Liver (tissue), 9 donors: Measurements from ENCODE around the gene LIPC. TPM values are rescaled to one million over a fixed set of nuclear protein-coding genes. Genes with fewer than 3 reads are reported as not detected.

Source experiments
- DNase-seq: peaks from one replicate; pipeline ENCODE4 v3.0.0-alpha.2; 2017; ENCODE audit warnings: low spot score
- H3K27ac ChIP-seq, 2 donors: one replicate each; pipeline ENCODE4 v1.7.0; 2013; ENCODE audit warnings: inconsistent platforms in 2 of 2, low read length in 2 of 2, control low read depth in 1 of 2, low read depth in 1 of 2, mild to moderate bottlenecking in 1 of 2
- H3K27me3 ChIP-seq, 4 donors: one replicate each; pipeline versions ENCODE4 v1.6.1 to v1.7.0; 2013; ENCODE audit warnings: low read length in 3 of 4, inconsistent platforms in 1 of 4, mild to moderate bottlenecking in 1 of 4, moderate library complexity in 1 of 4; ENCODE audit not compliant: control insufficient read depth in 4 of 4, insufficient read depth in 4 of 4
- H3K36me3 ChIP-seq, 4 donors: one replicate each; pipeline versions ENCODE4 v1.6.1 to v1.7.0; 2013; ENCODE audit warnings: low read length in 3 of 4, mild to moderate bottlenecking in 3 of 4, low read depth in 1 of 4, moderate library complexity in 1 of 4; ENCODE audit not compliant: control insufficient read depth in 4 of 4, insufficient read depth in 3 of 4
- H3K4me1 ChIP-seq, 4 donors: one replicate each; pipeline versions ENCODE4 v1.6.1 to v1.7.0; 2013; ENCODE audit warnings: low read length in 3 of 4, mild to moderate bottlenecking in 3 of 4, moderate library complexity in 1 of 4; ENCODE audit not compliant: control insufficient read depth in 4 of 4, insufficient read depth in 4 of 4
- H3K4me3 ChIP-seq, 3 donors: one replicate each; pipeline versions ENCODE4 v1.6.1 to v1.7.0; 2013; ENCODE audit warnings: low read length in 3 of 3, control low read depth in 1 of 3, low read depth in 1 of 3, mild to moderate bottlenecking in 1 of 3
- H3K9ac ChIP-seq, 2 donors: one replicate each; pipeline ENCODE4 v1.7.0; 2013; ENCODE audit warnings: low read length in 2 of 2, mild to moderate bottlenecking in 2 of 2, moderate library complexity in 2 of 2, control low read depth in 1 of 2, low read depth in 1 of 2
- H3K9me3 ChIP-seq, 4 donors: one replicate each; pipeline versions ENCODE4 v1.6.1 to v1.7.0; 2013; ENCODE audit warnings: low read length in 3 of 4; ENCODE audit not compliant: control insufficient read depth in 4 of 4
- ATF3 ChIP-seq: IDR thresholded peaks from 2 replicates; pipeline ENCODE4 v1.6.1; 2016; ENCODE audit warnings: antibody characterized with exemption
- CTCF ChIP-seq: fragments of 150-350 bp; IDR thresholded peaks from 2 replicates; pipeline ENCODE4 v1.5.1; 2017; ENCODE audit warnings: improper control_type of control experiment, low read depth, low read length; ENCODE audit not compliant: missing input control
- EGR1 ChIP-seq, 2 donors: IDR thresholded peaks; 2 replicates each; pipeline ENCODE4 v1.6.1; 2016 to 2018; ENCODE audit warnings: antibody characterized with exemption in 2 of 2, low read depth in 2 of 2
- FOXA1 ChIP-seq: IDR thresholded peaks from 2 replicates; pipeline ENCODE4 v1.6.1; 2016; ENCODE audit warnings: antibody characterized with exemption
- GABPA ChIP-seq, 2 donors: IDR thresholded peaks in 1 of 2; conservative IDR thresholded peaks in 1 of 2; 2 replicates each; pipeline ENCODE4 v1.6.1; 2016; ENCODE audit warnings: antibody characterized with exemption in 2 of 2, mild to moderate bottlenecking in 1 of 2, moderate library complexity in 1 of 2
- HNF4A ChIP-seq, 2 donors: conservative IDR thresholded peaks; 2 replicates each; pipeline ENCODE4 v1.6.1; 2016; ENCODE audit warnings: antibody characterized with exemption in 2 of 2, mild to moderate bottlenecking in 2 of 2
- JUND ChIP-seq, 2 donors: IDR thresholded peaks; 2 replicates each; pipeline ENCODE4 v1.6.1; 2016; ENCODE audit warnings: antibody characterized with exemption in 2 of 2
- MAX ChIP-seq: IDR thresholded peaks from 2 replicates; pipeline ENCODE4 v1.6.1; 2016; ENCODE audit warnings: antibody characterized with exemption
- RAD21 ChIP-seq, 2 donors: IDR thresholded peaks; 2 replicates each; pipeline ENCODE4 v1.6.1; 2016; ENCODE audit warnings: antibody characterized with exemption in 2 of 2, mild to moderate bottlenecking in 2 of 2
- RXRA ChIP-seq, 2 donors: IDR thresholded peaks; 2 replicates each; pipeline ENCODE4 v1.6.1; 2017 to 2018; ENCODE audit warnings: antibody characterized with exemption in 2 of 2, mild to moderate bottlenecking in 1 of 2
- SP1 ChIP-seq: IDR thresholded peaks from 2 replicates; pipeline ENCODE4 v1.6.1; 2018; ENCODE audit warnings: antibody characterized with exemption, mild to moderate bottlenecking
- YY1 ChIP-seq: IDR thresholded peaks from 2 replicates; pipeline ENCODE4 v1.6.1; 2016; ENCODE audit warnings: antibody characterized with exemption, mild to moderate bottlenecking
- ZBTB33 ChIP-seq: IDR thresholded peaks from 2 replicates; pipeline ENCODE4 v1.6.1; 2016; ENCODE audit warnings: antibody characterized with exemption
- WGBS: extraction: QIAGEN DNeasy Blood & Tissue Kit; methylation state at CpG from one replicate; pipeline ENCODE4 v1.1.7; 2013; 5-methylcytosine and 5-hydroxymethylcytosine counted together
- polyA plus RNA-seq, 2 donors: library from polyadenylated mRNA; stranded (reverse) in 1 of 2; unstranded in 1 of 2; fragments of 200-250 nt in 1 of 2; fragments of >200 nt in 1 of 2; fragmentation: Nextera tagmentation in 1 of 2; extraction: Ambion mirVana in 1 of 2; gene quantifications; one replicate each; pipeline versions ENCODE4 v1.2.1 to v1.2.3, GENCODE V29; 2013 to 2015
- total RNA-seq, 2 donors: library from RNA; depleted of rRNA; stranded (reverse); fragments of >200 nt; gene quantifications; one replicate each; pipeline ENCODE4 v1.2.3, GENCODE V29; 2014
- donor health status: healthy.
- donor health status: healthy.
- donor health status: healthy.
- donor health status: healthy.
- donor health status: healthy.

The LIPC gene
- total and polyA plus RNA-seq, 4 donors, result 60.1 to 268 (median 131) TPM

GRCh38 chr15:58519516-58519915 is 87.7 kb downstream of the LIPC start:
- H3K9ac ChIP-seq, result no peak overlapping the region
- WGBS, result 70% methylated on average over 5 of the region's 5 CpGs
- H3K27me3 ChIP-seq, result no peaks in the 10 kb centered on the region
- H3K4me3 ChIP-seq, result no peak overlapping the region
- H3K36me3 ChIP-seq, result no peaks in the 10 kb centered on the region
- peaks cover 0 to 9% (median 7%) of the 10 kb centered on the region in 4 donors for H3K4me1 ChIP-seq
- TF ChIP-seq ZBTB33 (no peak), RXRA (IDR thresholded peaks at IDR 0.05) (no peak), YY1 (no peak), HNF4A (conservative IDR thresholded peaks at IDR 0.05) (no peak), MAX (no peak), SP1 (no peak), CTCF (no peak), GABPA (IDR thresholded peaks at IDR 0.05 in 1 of 2, conservative IDR thresholded peaks at IDR 0.05 in 1 of 2) (no peak), FOXA1 (no peak), EGR1 (IDR thresholded peaks at IDR 0.05; ENCODE audit: low read depth in 2 of 2) (no peak), JUND (IDR thresholded peaks at IDR 0.05) (no peak), ATF3 (no peak)
- DNase-seq, result no peak
- no peaks in the 10 kb centered on the region for H3K9me3 ChIP-seq
- no peak overlapping the region for H3K27ac ChIP-seq

GRCh38 chr15:58520464-58520863 is 88.7 kb downstream of the LIPC start:
- TF ChIP-seq MAX (no peak), RAD21 (IDR thresholded peaks at IDR 0.05) (peak in 1 of 2 donors; percentile 3), RXRA (IDR thresholded peaks at IDR 0.05) (no peak), YY1 (no peak)
- Histone ChIP-seq H3K27ac (peak overlapping the region; percentile 8 to 21), H3K4me3 (no peak overlapping the region), H3K4me1 (peaks cover 2 to 11% (median 10%) of the 10 kb centered on the region in 4 donors), H3K9me3 (no peaks in the 10 kb centered on the region), H3K9ac (no peak overlapping the region), H3K27me3 (no peaks in the 10 kb centered on the region), H3K36me3 (no peaks in the 10 kb centered on the region)
- no peak for DNase-seq
- 73% methylated on average over 9 of the region's 9 CpGs for WGBS

- Histone ChIP-seq H3K36me3 (no peaks in the 10 kb centered on the region), H3K27me3 (no peaks in the 10 kb centered on the region), H3K9ac (no peak overlapping the region), H3K9me3 (no peaks in the 10 kb centered on the region), H3K27ac (peak overlapping the region; percentile 8 to 21), H3K4me3 (no peak overlapping the region), H3K4me1 (peaks cover 2 to 15% (median 12%) of the 10 kb centered on the region in 4 donors)
- DNase-seq, result no peak
- 85% methylated on average over 4 of the region's 4 CpGs for WGBS
- no peak for TF ChIP-seq GABPA (IDR thresholded peaks at IDR 0.05 in 1 of 2, conservative IDR thresholded peaks at IDR 0.05 in 1 of 2)
- peak in 1 of 2 donors; percentile 0 for TF ChIP-seq RAD21 (IDR thresholded peaks at IDR 0.05)
These were observed 89.1 kb downstream of the LIPC start for GRCh38 chr15:58520936-58521292.
